ENCODE measurements around the gene POLR2L. TPM values are rescaled to one million over a fixed set of nuclear protein-coding genes. Genes with fewer than 3 reads are reported as not detected.

Gene POLR2L
- polyA plus RNA-seq, 1 of the 3 experiments (the other 2 are of a cell fraction), result 540 TPM

- H3K79me2 ChIP-seq (ENCODE audit: insufficient read depth), result peaks cover 3% of the 10 kb centered on the region; the same call in 1 of the 2 replicates
Observed at GRCh38 chr11:789943-790342, 52.4 kb downstream of the POLR2L start, which contains the start of gene CEND1. TSS of gene CEND1 (minus strand) at chr11:790090. CDS start at chr11:788576, 1,514 bp downstream.

More at GRCh38 chr11:789943-790342, 52.4 kb downstream of the POLR2L start, which contains the start of gene CEND1:
- DNase-seq, result peak; percentile 95
- Histone ChIP-seq H3K9me2 (no peaks in the 10 kb centered on the region), H3K4me1 (ENCODE audit: control insufficient read depth in 1 of 2, insufficient read depth in 2 of 2, low read depth in 1 of 2, low read length in 1 of 2) (peaks cover 0 to 27% of the 10 kb centered on the region in 2 experiments; a peak in 1 of 4 replicates), H3K4me2 (peak within 1 kb of the TSS; percentile 85), H3K27me3 (ENCODE audit: insufficient read depth) (no peaks in the 10 kb centered on the region), H3K9ac (peak within 1 kb of the TSS; percentile 33; the same call in 1 of the 2 replicates), H3K9me3 (no peaks in the 10 kb centered on the region), H3K36me3 (replicated peaks in 1 of 2; ENCODE audit: control insufficient read depth in 1 of 2, insufficient read depth in 2 of 2, low read length in 1 of 2) (peaks cover 0 to 32% of the 10 kb centered on the region in 2 experiments), H3K4me3 (ENCODE audit: low read depth in 2 of 2, low read length in 1 of 2) (peak within 1 kb of the TSS; percentile 58 to 67), H3F3A (replicated peaks; ENCODE audit: insufficient read depth) (peaks cover 4% of the 10 kb centered on the region), H2AFZ (ENCODE audit: low read depth) (no peak within 1 kb of the TSS), H3K27ac (ENCODE audit: low read depth in 2 of 2, low read length in 1 of 2) (peak within 1 kb of the TSS; percentile 41 to 66; a peak in 3 of 4 replicates), H4K20me1 (ENCODE audit: insufficient read depth) (no peaks in the 10 kb centered on the region)
- POLR2A ChIA-PET, result interaction anchor here (0.6 to 3.2 kb wide), 5 partner anchors 14 to 958 kb away, joined by 3 to 18 read pairs (median 5); partner anchors contain the start of genes GATD1, PNPLA2 and RPLP2
- WGBS (ENCODE audit: low lambda C conversion rate), result 3% methylated on average over 10 of the region's 44 CpGs
- TF ChIP-seq, protein P1, sequence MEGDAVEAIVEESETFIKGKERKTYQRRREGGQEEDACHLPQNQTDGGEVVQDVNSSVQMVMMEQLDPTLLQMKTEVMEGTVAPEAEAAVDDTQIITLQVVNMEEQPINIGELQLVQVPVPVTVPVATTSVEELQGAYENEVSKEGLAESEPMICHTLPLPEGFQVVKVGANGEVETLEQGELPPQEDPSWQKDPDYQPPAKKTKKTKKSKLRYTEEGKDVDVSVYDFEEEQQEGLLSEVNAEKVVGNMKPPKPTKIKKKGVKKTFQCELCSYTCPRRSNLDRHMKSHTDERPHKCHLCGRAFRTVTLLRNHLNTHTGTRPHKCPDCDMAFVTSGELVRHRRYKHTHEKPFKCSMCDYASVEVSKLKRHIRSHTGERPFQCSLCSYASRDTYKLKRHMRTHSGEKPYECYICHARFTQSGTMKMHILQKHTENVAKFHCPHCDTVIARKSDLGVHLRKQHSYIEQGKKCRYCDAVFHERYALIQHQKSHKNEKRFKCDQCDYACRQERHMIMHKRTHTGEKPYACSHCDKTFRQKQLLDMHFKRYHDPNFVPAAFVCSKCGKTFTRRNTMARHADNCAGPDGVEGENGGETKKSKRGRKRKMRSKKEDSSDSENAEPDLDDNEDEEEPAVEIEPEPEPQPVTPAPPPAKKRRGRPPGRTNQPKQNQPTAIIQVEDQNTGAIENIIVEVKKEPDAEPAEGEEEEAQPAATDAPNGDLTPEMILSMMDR (IDR thresholded peaks at IDR 0.05), result no peak
- TF ChIP-seq POLR2AphosphoS5 (IDR thresholded peaks at IDR 0.05; ENCODE audit: low read depth, low read length) (0 out of 2 replicates have a peak, but pooled peaks have one; percentile 13), NFIC (IDR thresholded peaks at IDR 0.05; ENCODE audit: borderline replicate concordance) (no peak), YY1 (IDR thresholded peaks at IDR 0.05; ENCODE audit: low read depth) (no peak), CHD2 (IDR thresholded peaks at IDR 0.05; ENCODE audit: low read length, partially characterized antibody) (peak; percentile 49), TAF1 (IDR thresholded peaks at IDR 0.05; ENCODE audit: borderline replicate concordance, low read depth, low read length) (no peak), USF1 (IDR thresholded peaks at IDR 0.05; ENCODE audit: borderline replicate concordance, low read depth) (no peak), FOSL2 (IDR thresholded peaks at IDR 0.05; ENCODE audit: borderline replicate concordance, low read depth) (no peak), RXRA (IDR thresholded peaks at IDR 0.05; ENCODE audit: borderline replicate concordance, low read depth) (no peak), RCOR1 (IDR thresholded peaks at IDR 0.05; ENCODE audit: low read length) (peak; percentile 56; the same call in 1 of the 2 replicates), SIN3A (IDR thresholded peaks at IDR 0.05; ENCODE audit: borderline replicate concordance, low read depth, low read length) (peak; percentile 40; the same call in 1 of the 2 replicates), MXI1 (IDR thresholded peaks at IDR 0.05; ENCODE audit: low read depth, low read length) (no peak), FOXM1 (IDR thresholded peaks at IDR 0.05; ENCODE audit: low read depth) (no peak)
- TF ChIP-seq, protein P2, sequence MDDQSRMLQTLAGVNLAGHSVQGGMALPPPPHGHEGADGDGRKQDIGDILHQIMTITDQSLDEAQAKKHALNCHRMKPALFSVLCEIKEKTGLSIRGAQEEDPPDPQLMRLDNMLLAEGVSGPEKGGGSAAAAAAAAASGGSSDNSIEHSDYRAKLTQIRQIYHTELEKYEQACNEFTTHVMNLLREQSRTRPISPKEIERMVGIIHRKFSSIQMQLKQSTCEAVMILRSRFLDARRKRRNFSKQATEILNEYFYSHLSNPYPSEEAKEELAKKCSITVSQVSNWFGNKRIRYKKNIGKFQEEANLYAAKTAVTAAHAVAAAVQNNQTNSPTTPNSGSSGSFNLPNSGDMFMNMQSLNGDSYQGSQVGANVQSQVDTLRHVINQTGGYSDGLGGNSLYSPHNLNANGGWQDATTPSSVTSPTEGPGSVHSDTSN (IDR thresholded peaks at IDR 0.05), result no peak
- CTCF ChIA-PET, result interaction anchor here (0.6 to 1.0 kb wide), 3 partner anchors 15 to 261 kb away, joined by 3 to 4 read pairs (median 3); partner anchors contain the start of gene PIDD1

Small RNAs within 50 kb of the gene (small RNA-seq; reads per million reads assigned to genes)
- 0 reads per million in 7 experiments for gene SNORA52

Other genes starting within 250 kb of the POLR2L start
- 5.9 and 6.3 TPM in 2 replicates for gene IRF7, start 226.6 kb downstream of the POLR2L start, polyA plus RNA-seq (2012; rRNA removed)
- not detected in 2 replicates for gene CDHR5, start 217.6 kb downstream of the POLR2L start, polyA plus RNA-seq (2012; rRNA removed)
- gene SCT, start 215.3 kb downstream of the POLR2L start, polyA plus RNA-seq (2012; rRNA removed), result not detected in 2 replicates
- gene DRD4, start 205.3 kb downstream of the POLR2L start, polyA plus RNA-seq (2012; rRNA removed), result not detected in 2 replicates
- 36.0 and 40.6 TPM in 2 replicates for gene DEAF1, start 147.3 kb downstream of the POLR2L start, polyA plus RNA-seq (2012; rRNA removed)
- gene TMEM80, start 146.7 kb downstream of the POLR2L start, polyA plus RNA-seq (2012; rRNA removed), result 40.4 and 51.0 TPM in 2 replicates
- gene EPS8L2, start 136.3 kb downstream of the POLR2L start, polyA plus RNA-seq (2012; rRNA removed), result 0.67 and 0.74 TPM in 2 replicates
- 78.4 and 103 TPM in 2 replicates for gene TALDO1, start 95.1 kb downstream of the POLR2L start, polyA plus RNA-seq (2012; rRNA removed)
- gene GATD1, start 65.0 kb downstream of the POLR2L start, polyA plus RNA-seq (2012; rRNA removed), result 72.9 and 86.2 TPM in 2 replicates
- 2.9 and 3.6 TPM in 2 replicates for gene CEND1, start 52.4 kb downstream of the POLR2L start, polyA plus RNA-seq (2012; rRNA removed)
- gene SLC25A22, start 44.2 kb downstream of the POLR2L start, polyA plus RNA-seq (2012; rRNA removed), result 40.2 and 50.9 TPM in 2 replicates
- 25.5 and 27.4 TPM in 2 replicates for gene PIDD1, start 37.3 kb downstream of the POLR2L start, polyA plus RNA-seq (2012; rRNA removed)
- 390 and 799 TPM in 2 replicates for gene RPLP2, start 32.6 kb downstream of the POLR2L start, polyA plus RNA-seq (2012; rRNA removed)
- 47.7 and 60.3 TPM in 2 replicates for gene PNPLA2, start 23.6 kb downstream of the POLR2L start, polyA plus RNA-seq (2012; rRNA removed)
- gene CRACR2B, start 14.6 kb downstream of the POLR2L start, polyA plus RNA-seq (2012; rRNA removed), result 0.94 and 1.1 TPM in 2 replicates
- 922 and 1,149 TPM in 2 replicates for gene CD151, start 9.6 kb downstream of the POLR2L start, polyA plus RNA-seq (2012; rRNA removed)
- 201 and 226 TPM in 2 replicates for gene TSPAN4, start 323 bp upstream of the POLR2L start, polyA plus RNA-seq (2012; rRNA removed)
- gene CHID1, start 68.3 kb upstream of the POLR2L start, polyA plus RNA-seq (2012; rRNA removed), result 194 and 231 TPM in 2 replicates
- 36.3 and 42.7 TPM in 2 replicates for gene AP2A2, start 83.3 kb upstream of the POLR2L start, polyA plus RNA-seq (2012; rRNA removed)
- not detected in 2 replicates for gene MUC6, start 194.2 kb upstream of the POLR2L start, polyA plus RNA-seq (2012; rRNA removed)
- not detected in 2 replicates for gene MUC2, start 232.3 kb upstream of the POLR2L start, polyA plus RNA-seq (2012; rRNA removed)

Data from SK-N-SH (cell line).